GM19025 (cell line): ENCODE data around the gene BTN1A1.
A peak's percentile ranks its signal among the peaks of the same experiment; 100 is the strongest.
"Not testable (repeated sequence)": the region's sequence is repeated elsewhere in the genome, so short reads cannot be mapped to it uniquely, and the experiment has no call there.

Source experiments
- ATAC-seq: cut with Tn5 transposase; IDR thresholded peaks from one replicate; pipeline ENCODE4 v1.9.1; 2021; ENCODE audit warnings: mild to moderate bottlenecking, low read depth, moderate library complexity; ENCODE audit not compliant: unreplicated experiment

The BTN1A1 gene

GRCh38 chr6:26536571-26537159 is 36.6 kb downstream of the BTN1A1 start:
- ATAC-seq = no peak

- ATAC-seq = peak; percentile 26
These were observed 37.2 kb downstream of the BTN1A1 start for GRCh38 chr6:26537160-26537845.

- peak; percentile 56 for ATAC-seq
These were observed 37.9 kb downstream of the BTN1A1 start, which contains the start of gene HMGN4 for GRCh38 chr6:26537846-26538571. Gene HMGN4, plus strand, starts transcription at chr6:26538366. Its CDS starts 6,841 bp downstream, at chr6:26545207.

GRCh38 chr6:26538572-26538902 is 38.4 kb downstream of the BTN1A1 start:
- ATAC-seq = no peak

GRCh38 chr6:26539071-26539615 is 39.0 kb downstream of the BTN1A1 start:
- ATAC-seq = no peak

GRCh38 chr6:26541579-26541978 is 41.5 kb downstream of the BTN1A1 start:
- ATAC-seq = no peak

- no peak for ATAC-seq
These were observed 43.9 kb downstream of the BTN1A1 start for GRCh38 chr6:26543953-26544352.

- ATAC-seq = no peak
These were observed 44.4 kb downstream of the BTN1A1 start for GRCh38 chr6:26544473-26544872.

GRCh38 chr6:26545627-26546026 is 45.5 kb downstream of the BTN1A1 start:
- no peak for ATAC-seq

- ATAC-seq = not testable (repeated sequence)
These were observed 47.3 kb downstream of the BTN1A1 start for GRCh38 chr6:26547363-26547762.

- peak; percentile 37 for ATAC-seq
These were observed 50.3 kb downstream of the BTN1A1 start for GRCh38 chr6:26550250-26550993.

- no peak for ATAC-seq
These were observed 52.1 kb downstream of the BTN1A1 start for GRCh38 chr6:26552205-26552604.

- no peak for ATAC-seq
These were observed 52.6 kb downstream of the BTN1A1 start for GRCh38 chr6:26552640-26553188.

- ATAC-seq = no peak
These were observed 53.1 kb downstream of the BTN1A1 start for GRCh38 chr6:26553264-26553634.

GRCh38 chr6:26553635-26554446 is 53.7 kb downstream of the BTN1A1 start:
- ATAC-seq = peak; percentile 51

- no peak for ATAC-seq
These were observed 54.3 kb downstream of the BTN1A1 start for GRCh38 chr6:26554447-26554696.

- no peak for ATAC-seq
These were observed 54.8 kb downstream of the BTN1A1 start for GRCh38 chr6:26554697-26555504.

- ATAC-seq = no peak
These were observed 55.6 kb downstream of the BTN1A1 start for GRCh38 chr6:26555505-26556262.
